RCC 7860 (cell line): ENCODE data around the gene TBCCD1.
A peak's percentile ranks its signal among the peaks of the same experiment; 100 is the strongest.
"Not testable (repeated sequence)": the region's sequence is repeated elsewhere in the genome, so short reads cannot be mapped to it uniquely, and the experiment has no call there.

Experiments
- DNase-seq: peaks from one replicate; pipeline ENCODE4 v3.0.0-alpha.2; 2015; ENCODE audit warnings: low spot score
- FAIRE-seq: peaks from 2 replicates; lab custom pipeline; 2012; peaks lifted over from hg19 to GRCh38; lab: Jason Lieb, UNC

TBCCD1 gene

GRCh38 chr3:186569361-186569760, 2.2 kb upstream of the TBCCD1 start:
- FAIRE-seq, DNase-seq: not testable (repeated sequence)

- no peak for DNase-seq
These were observed 417 bp downstream of the TBCCD1 start for GRCh38 chr3:186566772-186567071.

GRCh38 chr3:186564586-186564985, 2.6 kb downstream of the TBCCD1 start:
- FAIRE-seq: no peak

More at GRCh38 chr3:186566772-186567071, 417 bp downstream of the TBCCD1 start:
- FAIRE-seq: no peak

DNA sequence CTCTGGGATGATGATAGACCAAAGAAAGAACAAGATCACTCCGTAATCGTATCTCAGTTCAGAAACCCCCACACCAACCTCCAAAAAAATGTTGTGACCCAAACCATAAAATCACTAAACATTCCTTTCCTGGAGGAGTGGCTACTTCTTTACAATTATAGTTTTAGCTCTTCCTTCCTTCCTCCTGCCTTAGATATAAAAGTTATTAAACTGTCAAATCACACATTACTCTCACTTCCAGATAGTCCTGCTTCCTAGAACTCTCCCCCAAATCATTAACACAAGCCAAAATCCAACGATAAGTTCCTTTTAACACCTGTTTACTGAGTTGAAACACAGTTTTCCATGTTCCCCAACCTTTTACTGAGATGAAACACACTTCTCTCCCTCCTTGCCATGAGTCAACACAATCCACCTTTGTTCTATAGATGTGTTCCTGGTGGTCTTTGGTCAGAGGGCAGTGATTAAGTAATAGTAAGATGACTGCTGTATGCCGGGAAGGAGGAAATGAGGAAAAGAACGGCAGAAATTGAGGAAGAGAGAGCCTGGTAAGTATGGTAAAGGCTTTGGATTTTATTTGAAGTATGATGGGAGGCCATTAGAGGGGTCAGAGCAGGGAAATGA, 14.6 kb downstream of the TBCCD1 start:
- FAIRE-seq (no peak), DNase-seq (no peak)

More at GRCh38 chr3:186564586-186564985, 2.6 kb downstream of the TBCCD1 start:
- DNase-seq: no peak

DNA sequence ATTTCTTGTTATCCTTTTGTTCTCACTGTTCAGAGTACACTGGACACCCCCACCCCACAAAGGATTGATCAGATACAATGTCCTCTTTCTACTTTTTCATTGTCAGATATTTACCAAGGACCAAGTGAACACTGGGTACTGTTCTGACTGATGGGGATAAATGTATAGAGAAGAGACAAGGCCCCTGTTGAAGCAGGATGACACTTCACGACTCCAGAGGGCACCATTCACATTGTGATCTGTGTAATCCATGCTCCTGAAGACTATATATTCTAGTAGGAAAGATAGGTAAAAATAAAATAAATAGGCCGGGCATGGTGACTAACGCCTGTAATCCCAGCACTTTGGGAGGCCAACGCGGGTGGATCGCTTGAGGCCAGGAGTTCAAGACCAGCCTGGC, 15.8 kb downstream of the TBCCD1 start:
- no peak for DNase-seq
- FAIRE-seq: no peak

- DNase-seq (no peak), FAIRE-seq (no peak)
These were observed 17.6 kb downstream of the TBCCD1 start for GRCh38 chr3:186549497-186549896.

GRCh38 chr3:186544281-186544680, 22.9 kb downstream of the TBCCD1 start, which contains the start of gene CRYGS:
TSS of gene CRYGS (minus strand) at chr3:186544380. CDS start at chr3:186544326, 54 bp downstream.
- FAIRE-seq (no peak), DNase-seq (no peak)

DNA sequence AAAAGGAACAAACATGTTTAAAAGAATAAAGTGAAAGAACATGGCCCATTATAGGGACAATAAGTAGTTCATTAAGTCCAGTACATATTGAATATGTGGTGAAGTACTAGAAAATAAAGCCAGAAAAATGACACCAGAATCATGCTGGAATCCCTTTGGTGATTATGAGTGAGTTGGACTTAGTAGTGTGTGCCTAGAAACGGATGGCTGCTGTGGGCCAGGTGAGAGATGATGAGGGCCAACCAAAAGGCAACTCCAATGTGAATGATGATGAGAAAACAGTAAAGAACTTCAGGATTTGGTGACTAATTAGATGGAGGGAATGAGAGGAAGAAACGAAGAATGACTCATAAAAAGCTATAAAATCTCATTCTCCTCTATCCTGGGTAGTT, 26.3 kb downstream of the TBCCD1 start:
- DNase-seq: peak; percentile 11
- FAIRE-seq: no peak

DNA sequence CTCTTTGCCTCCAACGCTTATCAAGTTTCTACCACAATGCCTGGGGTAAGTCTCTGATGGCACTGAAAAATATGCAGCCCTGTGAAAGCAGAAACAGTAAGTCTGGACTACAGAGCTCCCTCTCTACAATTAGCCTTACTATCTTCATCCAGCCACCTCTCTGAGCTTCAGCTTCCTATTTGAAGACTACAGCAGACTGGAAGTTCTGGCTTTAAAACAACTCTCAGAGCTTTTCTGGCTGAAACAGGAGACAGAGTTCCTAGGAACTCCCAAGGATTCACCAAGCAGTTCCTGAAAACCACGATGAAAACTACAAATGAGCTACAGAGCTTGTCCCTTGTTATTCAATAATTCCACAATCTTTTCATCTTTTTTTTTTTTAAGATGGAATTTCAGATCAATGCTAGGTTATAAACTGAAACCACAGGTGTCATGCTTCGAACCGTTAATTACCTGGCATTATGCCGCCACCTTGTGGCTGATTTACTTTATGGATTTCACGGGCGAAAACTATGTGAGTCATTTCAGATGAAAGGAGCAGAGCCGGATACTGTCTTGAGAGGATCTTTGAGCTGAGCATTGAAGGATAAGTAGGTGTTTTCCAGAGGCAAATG, 26.8 kb downstream of the TBCCD1 start:
- DNase-seq (peak; percentile 60), FAIRE-seq (peak; percentile 90)

DNA sequence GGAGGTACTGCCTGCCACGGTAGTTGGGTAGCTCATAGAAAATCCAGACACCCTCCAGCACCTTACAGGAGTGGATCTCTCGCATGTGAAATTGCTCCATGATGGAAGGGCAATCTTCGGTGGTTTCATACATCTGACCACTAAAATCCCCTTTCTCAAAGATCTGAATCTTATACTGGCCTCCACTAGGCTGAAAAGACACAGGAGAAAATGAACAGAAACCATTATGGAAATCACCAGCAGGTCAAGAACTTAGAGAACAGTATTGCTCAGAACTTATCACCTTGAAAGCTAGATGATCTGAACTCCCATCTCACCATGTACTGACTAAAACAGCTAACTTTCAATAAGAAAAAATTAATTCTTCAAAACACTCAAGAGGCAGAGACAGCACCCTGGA, 28.4 kb downstream of the TBCCD1 start:
- no peak for DNase-seq
- FAIRE-seq: no peak

- FAIRE-seq: no peak
- DNase-seq: no peak
These were observed 30.0 kb downstream of the TBCCD1 start for GRCh38 chr3:186536883-186537844.

DNA sequence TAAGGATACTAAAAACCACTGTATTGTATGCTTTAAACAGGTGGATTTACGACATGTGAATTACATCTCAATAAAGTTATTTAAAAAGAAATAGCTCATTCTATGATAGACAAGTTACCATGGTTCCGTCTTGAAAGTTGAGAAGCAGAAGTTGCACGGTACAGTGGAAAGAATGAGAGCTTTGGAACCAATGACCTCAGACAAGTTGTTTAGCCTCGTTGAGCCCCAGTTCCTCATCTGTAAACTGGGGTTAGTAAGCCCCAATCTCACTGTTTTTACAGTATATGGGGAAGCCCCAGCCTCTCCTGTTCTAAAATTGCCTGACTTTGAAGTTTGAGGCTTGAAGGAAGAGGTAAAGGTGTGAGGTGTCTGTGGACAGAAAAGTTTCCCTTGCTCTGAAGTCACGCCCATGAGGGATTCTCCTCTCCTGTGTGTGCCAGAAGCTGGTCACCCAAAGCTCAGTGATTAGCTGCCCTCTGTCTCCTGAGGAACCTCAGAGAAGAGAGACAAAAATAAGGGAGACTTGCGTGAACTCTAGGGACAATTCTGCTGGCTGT, 32.9 kb downstream of the TBCCD1 start:
- no peak for FAIRE-seq
- no peak for DNase-seq

DNA sequence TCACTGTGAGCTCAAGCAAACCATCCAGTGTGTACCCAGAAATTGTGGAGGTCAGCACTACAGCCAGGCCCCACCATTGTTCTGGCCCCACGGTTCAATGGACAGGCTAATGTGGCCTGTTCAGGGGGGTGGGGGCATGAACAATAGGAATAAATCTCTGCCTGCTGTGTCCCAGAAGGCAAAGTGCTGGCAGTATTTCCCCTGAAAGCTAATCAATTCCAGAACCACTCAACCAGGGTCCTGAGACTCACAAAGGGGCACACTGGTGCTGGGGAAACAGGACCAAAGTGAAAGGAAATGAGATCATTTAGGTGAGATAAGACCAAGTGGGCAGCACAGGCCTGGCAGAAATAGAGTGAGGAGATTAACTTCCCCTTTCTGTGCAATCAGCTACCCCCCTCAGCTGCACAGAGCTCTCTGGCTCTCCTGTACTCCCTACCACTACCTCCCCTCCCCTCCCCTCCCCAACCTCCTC, 34.5 kb downstream of the TBCCD1 start:
- DNase-seq (no peak), FAIRE-seq (no peak)

DNA sequence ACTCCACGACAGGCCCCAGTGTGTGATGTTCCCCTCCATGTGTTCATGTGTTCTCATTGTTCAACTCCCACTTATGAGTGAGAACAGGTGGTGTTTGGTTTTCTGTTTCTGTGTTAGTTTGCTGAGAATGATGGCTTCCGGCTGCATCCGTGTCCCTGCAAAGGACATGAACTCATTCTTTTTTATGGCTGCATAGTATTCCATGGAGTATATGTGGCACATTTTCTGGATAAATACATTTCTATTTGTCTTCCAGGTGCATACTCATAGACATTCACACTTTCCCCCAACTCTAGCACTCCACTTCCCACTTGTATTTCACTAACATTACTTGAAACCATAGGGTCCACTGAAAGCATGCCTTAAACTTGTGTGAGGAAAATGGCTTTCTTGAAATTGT, 35.4 kb downstream of the TBCCD1 start:
- not testable (repeated sequence) for FAIRE-seq

GRCh38 chr3:186530415-186530814, 36.7 kb downstream of the TBCCD1 start:
- no peak for DNase-seq
- no peak for FAIRE-seq

More for the DNA sequence above, 35.4 kb downstream of the TBCCD1 start:
- not testable (repeated sequence) for DNase-seq

DNA sequence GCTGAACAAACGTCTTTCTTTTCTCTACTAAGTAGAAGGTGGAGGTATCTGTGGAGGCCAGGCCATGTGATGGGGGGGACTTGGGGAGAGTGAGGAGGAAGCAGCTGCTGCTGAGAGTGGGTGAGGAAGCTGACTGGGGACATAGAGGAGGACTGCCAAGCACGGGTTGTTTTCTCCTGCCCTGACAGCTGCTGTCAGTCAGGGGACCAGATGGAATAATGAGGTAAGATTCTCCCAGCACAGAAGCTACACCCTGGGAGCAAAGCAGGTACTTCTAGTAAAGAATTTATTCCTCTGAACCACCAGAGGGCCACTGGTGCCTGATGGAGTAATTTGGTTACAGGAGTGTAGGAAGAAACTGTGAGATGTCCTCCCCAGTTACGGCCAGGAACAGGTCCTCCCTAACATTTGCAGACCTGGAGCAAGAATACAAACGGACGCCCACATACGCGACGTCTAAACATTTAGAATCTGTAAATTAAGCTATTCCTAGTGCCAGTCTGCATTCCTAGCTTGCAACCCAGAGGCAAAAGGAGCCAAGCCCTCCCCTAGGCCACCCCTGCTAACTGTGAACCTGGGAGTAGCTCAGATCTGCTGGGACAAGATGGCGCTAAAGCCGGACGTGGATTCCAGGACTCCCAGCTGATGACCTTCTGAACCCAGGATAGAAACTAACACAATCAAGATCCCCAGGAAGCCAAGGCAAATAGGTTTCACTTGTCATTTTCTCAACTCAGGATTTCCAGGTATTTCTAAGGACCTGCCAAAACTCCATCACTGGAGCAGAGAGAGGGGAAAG, 37.7 kb downstream of the TBCCD1 start:
- FAIRE-seq: no peak

DNA sequence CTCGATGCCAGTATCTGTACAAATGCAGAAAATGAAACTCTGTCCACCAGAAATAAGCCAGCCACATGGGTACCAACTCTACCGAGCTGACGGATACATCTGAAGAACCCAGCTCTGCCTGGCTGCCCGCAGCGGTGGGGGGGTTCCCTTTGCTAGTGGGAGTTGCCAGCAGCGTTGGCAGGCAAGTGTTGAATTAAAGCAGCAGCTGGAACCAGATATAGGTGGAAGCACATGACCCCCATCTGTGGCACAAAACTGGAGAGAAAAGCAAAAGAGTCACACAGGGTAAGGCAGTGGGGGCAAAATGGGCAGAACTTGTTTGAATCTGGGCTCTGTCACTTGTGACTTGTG, 40.9 kb downstream of the TBCCD1 start:
- no peak for DNase-seq
- FAIRE-seq: no peak

More for the DNA sequence above, 37.7 kb downstream of the TBCCD1 start:
- DNase-seq: no peak

DNA sequence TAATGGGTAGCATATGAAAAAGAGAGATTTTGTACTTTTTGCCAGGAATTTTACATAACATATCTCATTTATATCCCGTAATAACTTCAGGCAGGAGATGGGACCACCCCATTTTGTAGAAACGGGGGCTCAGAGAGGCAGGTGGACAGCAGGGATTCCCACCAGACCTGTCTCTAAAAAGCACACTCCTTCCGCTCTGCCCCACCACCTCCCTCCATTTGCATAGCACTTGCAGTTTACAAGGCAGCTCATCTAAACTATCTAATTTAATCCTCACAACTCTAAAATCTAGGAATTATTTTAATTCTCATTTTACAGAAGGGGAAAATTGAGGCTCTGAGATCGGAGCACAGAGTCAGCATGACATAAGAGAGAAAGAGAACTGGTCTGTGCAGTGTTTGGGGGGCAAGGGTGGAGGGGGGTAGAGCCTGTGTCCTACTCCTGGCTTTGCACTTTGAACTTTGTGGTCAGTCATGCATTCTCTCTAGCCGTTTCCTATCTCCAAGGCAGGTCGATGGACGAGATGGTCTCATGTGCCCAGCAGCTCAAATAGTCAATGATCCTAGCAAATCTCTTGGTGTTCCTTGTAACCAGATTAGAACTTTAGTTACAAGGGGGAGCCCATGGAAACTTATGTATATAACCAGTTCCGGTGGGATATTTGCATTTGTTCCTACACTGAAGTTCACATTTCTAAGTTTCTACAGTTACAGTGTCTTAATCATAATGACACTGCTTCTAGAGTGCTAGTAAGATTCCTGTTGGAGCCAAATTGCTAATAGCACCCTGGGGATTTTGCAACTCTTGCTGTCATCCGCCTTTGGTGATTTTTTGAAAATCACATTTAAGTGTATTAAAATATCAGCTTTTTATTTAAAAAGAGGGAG, 41.5 kb downstream of the TBCCD1 start:
- FAIRE-seq: no peak

DNA sequence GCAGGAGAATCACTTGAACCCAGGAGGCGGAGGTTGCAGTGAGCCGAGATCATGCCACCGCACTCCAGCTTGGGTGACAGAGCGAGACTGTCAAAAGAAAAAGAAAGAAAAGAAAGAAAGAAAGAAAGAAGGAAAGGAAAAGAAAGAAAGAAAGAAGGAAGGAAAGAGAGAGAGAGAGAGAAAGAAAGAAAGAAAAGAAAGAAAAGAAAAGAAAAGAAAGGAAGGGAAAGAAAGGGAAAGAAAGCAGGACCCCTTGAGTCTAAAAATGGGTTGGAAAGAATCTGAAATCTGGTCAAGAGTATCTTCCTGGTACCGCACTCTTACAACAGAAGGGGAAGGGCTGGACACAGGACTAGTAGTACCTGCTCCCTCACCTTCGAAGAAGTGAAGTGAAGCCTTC, 42.5 kb downstream of the TBCCD1 start:
- FAIRE-seq (no peak), DNase-seq (no peak)

More for the DNA sequence above, 41.5 kb downstream of the TBCCD1 start:
- no peak for DNase-seq
